ENCODE measurements around the gene MEGF11. TPM values are rescaled to one million over a fixed set of nuclear protein-coding genes. Genes with fewer than 3 reads are reported as not detected.

MEGF11 gene
- polyA plus RNA-seq, 2 of the 4 experiments (the other 2 are of a cell fraction): 0.25 to 0.31 TPM

- Histone ChIP-seq H3K4me1 (no peaks in the 10 kb centered on the region), H3K4me3 (no peak overlapping the region), H3K27ac (no peak overlapping the region), H3K9me3 (no peaks in the 10 kb centered on the region), H3K4me2 (no peak overlapping the region)
- ChIA-PET CTCF (no interaction called here), POLR2A (no interaction called here)
- TF ChIP-seq EP300 (IDR thresholded peaks at IDR 0.05): no peak
- TF ChIP-seq, protein P1, sequence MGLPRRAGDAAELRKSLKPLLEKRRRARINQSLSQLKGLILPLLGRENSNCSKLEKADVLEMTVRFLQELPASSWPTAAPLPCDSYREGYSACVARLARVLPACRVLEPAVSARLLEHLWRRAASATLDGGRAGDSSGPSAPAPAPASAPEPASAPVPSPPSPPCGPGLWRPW (IDR thresholded peaks at IDR 0.05): no peak
- no peak for TF ChIP-seq CHD4 (IDR thresholded peaks at IDR 0.05; ENCODE audit: borderline replicate concordance)
- no peak for TF ChIP-seq RAD21 (conservative IDR thresholded peaks at IDR 0.05 in 1 of 2, IDR thresholded peaks at IDR 0.05 in 1 of 2)
- TF ChIP-seq CBX2 (IDR thresholded peaks at IDR 0.05; ENCODE audit: borderline replicate concordance, low read depth): no peak
- no peak for TF ChIP-seq NR3C1 (IDR thresholded peaks at IDR 0.05)
- TF ChIP-seq RNF2 (IDR thresholded peaks at IDR 0.05; ENCODE audit: borderline replicate concordance, low read depth): no peak
- FAIRE-seq (no peak), ATAC-seq (no peak), DNase-seq (ENCODE audit: low read depth in 1 of 2, low spot score in 1 of 2) (no peak)
- WGBS (ENCODE audit: missing lambda C conversion rate): 93% methylated on average over 3 of the region's 3 CpGs
Measured at GRCh38 chr15:65888981-65889380, 364.6 kb downstream of the MEGF11 start.

GRCh38 chr15:65887565-65887964 lies 366.0 kb downstream of the MEGF11 start:
- H3K27ac ChIP-seq: no peak overlapping the region
- TF ChIP-seq, protein P2, sequence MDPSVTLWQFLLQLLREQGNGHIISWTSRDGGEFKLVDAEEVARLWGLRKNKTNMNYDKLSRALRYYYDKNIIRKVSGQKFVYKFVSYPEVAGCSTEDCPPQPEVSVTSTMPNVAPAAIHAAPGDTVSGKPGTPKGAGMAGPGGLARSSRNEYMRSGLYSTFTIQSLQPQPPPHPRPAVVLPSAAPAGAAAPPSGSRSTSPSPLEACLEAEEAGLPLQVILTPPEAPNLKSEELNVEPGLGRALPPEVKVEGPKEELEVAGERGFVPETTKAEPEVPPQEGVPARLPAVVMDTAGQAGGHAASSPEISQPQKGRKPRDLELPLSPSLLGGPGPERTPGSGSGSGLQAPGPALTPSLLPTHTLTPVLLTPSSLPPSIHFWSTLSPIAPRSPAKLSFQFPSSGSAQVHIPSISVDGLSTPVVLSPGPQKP (IDR thresholded peaks at IDR 0.05; ENCODE audit: low read depth, low read length): no peak
- TF ChIP-seq, protein P1 (IDR thresholded peaks at IDR 0.05): no peak
- no peak for TF ChIP-seq POLR2AphosphoS2 (conservative IDR thresholded peaks at IDR 0.05; ENCODE audit: low read length)
- TF ChIP-seq ZNF302 (CRISPR knock-in tag; IDR thresholded peaks at IDR 0.05): no peak
- no peak for TF ChIP-seq HDAC2 (IDR thresholded peaks at IDR 0.05)
- no peak for TF ChIP-seq TP53 (CRISPR knock-in tag; IDR thresholded peaks at IDR 0.05)
- TF ChIP-seq MAZ (IDR thresholded peaks at IDR 0.05; ENCODE audit: borderline replicate concordance, low read depth, low read length): no peak
- TF ChIP-seq SMC3 (IDR thresholded peaks at IDR 0.05): no peak
- H3K4me1 ChIP-seq: no peaks in the 10 kb centered on the region
- ATAC-seq (no peak), DNase-seq (ENCODE audit: low read depth in 1 of 2, low spot score in 1 of 2) (no peak), FAIRE-seq (no peak)
- H3K4me3 ChIP-seq: no peak overlapping the region
- ChIA-PET CTCF (interaction anchor here (0.6 kb wide), 1 partner anchor 402 kb away, joined by 3 read pairs; no protein-coding TSS in a partner anchor), POLR2A (interaction anchor here (1.0 kb wide), 1 partner anchor 18 kb away, joined by 4 read pairs; the partner anchor contains the start of gene RAB11A)
- WGBS (ENCODE audit: missing lambda C conversion rate): 93% methylated on average over 3 of the region's 3 CpGs
- no peak overlapping the region for H3K4me2 ChIP-seq
- H3K9me3 ChIP-seq: no peaks in the 10 kb centered on the region

DNA sequence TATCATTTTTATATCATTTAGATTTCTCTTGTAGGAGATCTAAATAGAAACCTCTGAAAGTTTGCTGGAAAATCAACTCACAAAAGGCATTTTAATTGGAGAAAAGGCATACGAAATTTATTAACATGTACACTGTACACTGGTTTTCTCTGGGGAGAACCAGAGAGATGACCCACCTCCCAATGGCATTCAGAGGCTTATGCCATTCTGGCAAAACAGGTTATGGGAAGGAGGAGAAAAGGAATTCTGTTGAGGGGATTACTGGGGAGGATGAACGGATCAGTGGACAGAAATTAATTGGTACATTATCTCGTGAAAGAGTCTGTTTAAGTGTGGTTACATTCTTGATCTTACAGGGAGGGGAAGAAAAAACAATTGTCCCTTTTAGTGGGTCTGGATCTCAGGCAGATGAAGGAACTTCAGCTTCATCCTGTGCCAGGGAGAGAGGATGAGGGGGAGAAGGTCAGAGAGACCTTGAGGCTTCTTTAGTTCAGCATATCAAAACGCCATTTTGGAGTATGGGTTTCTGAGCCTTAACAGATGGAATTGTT lies 367.8 kb downstream of the MEGF11 start:
- no peaks in the 10 kb centered on the region for H3K9me3 ChIP-seq
- ChIA-PET CTCF (no interaction called here), POLR2A (no interaction called here)
- no peak overlapping the region for H3K4me3 ChIP-seq
- no peak overlapping the region for H3K27ac ChIP-seq
- H3K4me2 ChIP-seq: no peak overlapping the region
- WGBS (ENCODE audit: missing lambda C conversion rate): 69% methylated on average over 4 of the region's 4 CpGs
- DNase-seq (ENCODE audit: low read depth in 1 of 2, low spot score in 1 of 2) (no peak), ATAC-seq (no peak), FAIRE-seq (no peak)
- TF ChIP-seq RCOR1 (IDR thresholded peaks at IDR 0.05; ENCODE audit: low read depth, low read length) (no peak), NR3C1 (IDR thresholded peaks at IDR 0.05) (no peak), FOXS1 (CRISPR knock-in tag; IDR thresholded peaks at IDR 0.05) (no peak), HOXA7 (CRISPR knock-in tag; IDR thresholded peaks at IDR 0.05) (no peak), SREBF2 (IDR thresholded peaks at IDR 0.05) (no peak), HEYL (CRISPR knock-in tag; IDR thresholded peaks at IDR 0.05) (no peak), TFCP2L1 (CRISPR knock-in tag; IDR thresholded peaks at IDR 0.05) (no peak), ZFP36 (IDR thresholded peaks at IDR 0.05; ENCODE audit: borderline replicate concordance, partially characterized antibody) (no peak), CEBPB (IDR thresholded peaks at IDR 0.05) (no peak), RNF2 (IDR thresholded peaks at IDR 0.05; ENCODE audit: borderline replicate concordance, low read depth) (no peak), KDM5A (IDR thresholded peaks at IDR 0.05) (no peak)
- TF ChIP-seq, protein P3, sequence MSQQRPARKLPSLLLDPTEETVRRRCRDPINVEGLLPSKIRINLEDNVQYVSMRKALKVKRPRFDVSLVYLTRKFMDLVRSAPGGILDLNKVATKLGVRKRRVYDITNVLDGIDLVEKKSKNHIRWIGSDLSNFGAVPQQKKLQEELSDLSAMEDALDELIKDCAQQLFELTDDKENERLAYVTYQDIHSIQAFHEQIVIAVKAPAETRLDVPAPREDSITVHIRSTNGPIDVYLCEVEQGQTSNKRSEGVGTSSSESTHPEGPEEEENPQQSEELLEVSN (IDR thresholded peaks at IDR 0.05; ENCODE audit: borderline replicate concordance, low read depth): no peak
- H3K4me1 ChIP-seq: no peaks in the 10 kb centered on the region
